A549 (cell line): Measurements from ENCODE around the gene TMEM41A. TPM values are rescaled to one million over a fixed set of nuclear protein-coding genes. Genes with fewer than 3 reads are reported as not detected.

Experiments used
- ATAC-seq, 2 experiments: fragments of 200-7000 bp in 1 of 2; fragments of >200 bp in 1 of 2; cut with Nextera tagmentation in 1 of 2; cut with Tn5 transposase in 1 of 2; 3 replicates each; pipeline versions ENCODE4 v1.8.0 to v1.9.1; 2018 to 2020; ENCODE audit warnings: mild to moderate bottlenecking in 1 of 2, moderate library complexity in 1 of 2
- CTCF ChIA-PET: fragments of 300-600 bp; sonication (Branson Sonifier 250); formaldehyde crosslinking; extraction: SDS; loops from one replicate; lab custom pipeline; 2021; ENCODE audit warnings: antibody characterized with exemption, inconsistent platforms; lab: Yijun Ruan, JAX
- POLR2A ChIA-PET: fragments of 350-600 bp; formaldehyde crosslinking; extraction: SDS; loops from one replicate; lab custom pipeline; 2021; ENCODE audit warnings: antibody characterized with exemption, inconsistent platforms; lab: Yijun Ruan, JAX
- DNase-seq, 2 experiments: peaks; one replicate each; pipeline versions ENCODE4 v3.0.0 to v3.0.0-alpha.2; 2011 to 2016; ENCODE audit warnings: low read depth in 1 of 2, low spot score in 1 of 2
- FAIRE-seq: peaks from 2 replicates; lab custom pipeline; 2011; peaks lifted over from hg19 to GRCh38; lab: Jason Lieb, UNC
- H3K27ac ChIP-seq, 2 experiments: fragments of >200 bp; sonication (Bioruptor Twin); formaldehyde crosslinking; 3 replicates each; pipeline ENCODE4 v1.5.1; 2016 to 2017
- H3K4me1 ChIP-seq: fragments of >200 bp; sonication (Bioruptor Twin); formaldehyde crosslinking; 3 replicates; pipeline ENCODE4 v1.6.1; 2016
- H3K4me2 ChIP-seq: fragments of >200 bp; sonication (Bioruptor Twin); formaldehyde crosslinking; 3 replicates; pipeline ENCODE4 v1.6.1; 2016
- H3K4me3 ChIP-seq: fragments of >200 bp; sonication (Bioruptor Twin); formaldehyde crosslinking; 3 replicates; pipeline ENCODE4 v1.5.1; 2016
- H3K9me3 ChIP-seq: fragments of >200 bp; sonication (Bioruptor Twin); formaldehyde crosslinking; 3 replicates; pipeline ENCODE4 v1.6.1; 2016
- CBX2 ChIP-seq: fragments of 200-600 bp; sonication (generic); IDR thresholded peaks from 2 replicates; pipeline ENCODE4 v1.6.1; 2016; ENCODE audit warnings: low read depth, mild to moderate bottlenecking, borderline replicate concordance
- CBX8 ChIP-seq: fragments of 200-600 bp; sonication (generic); IDR thresholded peaks from 2 replicates; pipeline ENCODE4 v1.6.1; 2016
- CHD2 ChIP-seq: fragments of 150-350 bp; IDR thresholded peaks from 2 replicates; pipeline ENCODE4 v1.6.1; 2014; ENCODE audit warnings: low read length; ENCODE audit not compliant: partially characterized antibody
- CHD4 ChIP-seq: fragments of 200-600 bp; sonication (generic); IDR thresholded peaks from 2 replicates; pipeline ENCODE4 v1.6.1; 2016; ENCODE audit warnings: antibody characterized with exemption, mild to moderate bottlenecking, borderline replicate concordance
- CTCF ChIP-seq: fragments of >200 bp; sonication (Bioruptor Twin); formaldehyde crosslinking; IDR thresholded peaks from 3 replicates; pipeline ENCODE4 v1.5.1; 2016
- E2F6 ChIP-seq: IDR thresholded peaks from 2 replicates; pipeline ENCODE4 v1.6.1; 2012; ENCODE audit warnings: low read depth, borderline replicate concordance
- EHMT2 ChIP-seq: fragments of 200-600 bp; sonication (generic); IDR thresholded peaks from 2 replicates; pipeline ENCODE4 v1.6.1; 2016; ENCODE audit warnings: antibody characterized with exemption, low read depth, mild to moderate bottlenecking, moderate library complexity
- ELK1 ChIP-seq: fragments of 150-350 bp; IDR thresholded peaks from 2 replicates; pipeline ENCODE4 v1.6.1; 2014; ENCODE audit warnings: low read depth, mild to moderate bottlenecking, low read length
- FOSB ChIP-seq: fragments of 250-450 bp; sonication (Bioruptor Pico); IDR thresholded peaks from 2 replicates; pipeline ENCODE4 v1.5.0; 2020; ENCODE audit warnings: mild to moderate bottlenecking, moderate library complexity
- HOXB13 ChIP-seq: fragments of 250-450 bp; sonication (Bioruptor Pico); IDR thresholded peaks from 2 replicates; pipeline ENCODE4 v1.5.0; 2020; ENCODE audit warnings: low read depth, mild to moderate bottlenecking, moderate library complexity
- HOXB5 ChIP-seq: fragments of 250-450 bp; sonication (Bioruptor Pico); IDR thresholded peaks from 2 replicates; pipeline ENCODE4 v1.5.0; 2020; ENCODE audit warnings: mild to moderate bottlenecking, moderate library complexity
- JUNB ChIP-seq: fragments of >200 bp; sonication (Bioruptor Twin); formaldehyde crosslinking; IDR thresholded peaks from 2 replicates; pipeline ENCODE4 v1.6.1; 2016
- MAFK ChIP-seq: fragments of 450-650 bp; IDR thresholded peaks from 2 replicates; pipeline ENCODE4 v1.6.1; 2014; ENCODE audit not compliant: partially characterized antibody
- MYC ChIP-seq: IDR thresholded peaks from 2 replicates; pipeline ENCODE4 v1.6.1; 2012; ENCODE audit warnings: mild to moderate bottlenecking, inconsistent platforms, low read length, improper control_type of control experiment, borderline replicate concordance
- NR3C1 ChIP-seq: fragments of >200 bp; sonication (Bioruptor Twin); formaldehyde crosslinking; IDR thresholded peaks from 3 replicates; pipeline ENCODE4 v1.6.1; 2017
- PHF8 ChIP-seq: fragments of 200-600 bp; sonication (generic); IDR thresholded peaks from 2 replicates; pipeline ENCODE4 v1.6.1; 2016; ENCODE audit warnings: low read depth, mild to moderate bottlenecking, antibody characterized with exemption, moderate library complexity, borderline replicate concordance
- POLR2A ChIP-seq: IDR thresholded peaks from 2 replicates; pipeline ENCODE4 v1.6.1; 2012; ENCODE audit warnings: mild to moderate bottlenecking, low read length
- RAD21 ChIP-seq, 2 experiments: fragments of >200 bp in 1 of 2; sonication (Bioruptor Twin) in 1 of 2; formaldehyde crosslinking in 1 of 2; IDR thresholded peaks in 1 of 2; conservative IDR thresholded peaks in 1 of 2; 2 replicates in 1 of 2; 3 replicates in 1 of 2; pipeline ENCODE4 v1.6.1; 2012 to 2018; ENCODE audit warnings: inconsistent platforms in 1 of 2
- REST ChIP-seq: fragments of 200-600 bp; sonication (generic); IDR thresholded peaks from 2 replicates; pipeline ENCODE4 v1.6.1; 2016; ENCODE audit warnings: antibody characterized with exemption, mild to moderate bottlenecking, moderate library complexity
- SMC3 ChIP-seq: fragments of >200 bp; sonication (Bioruptor Twin); formaldehyde crosslinking; IDR thresholded peaks from 3 replicates; pipeline ENCODE4 v1.6.1; 2018; ENCODE audit warnings: inconsistent platforms
- SREBF2 ChIP-seq: fragments of 450-650 bp; IDR thresholded peaks from 2 replicates; pipeline ENCODE4 v1.6.1; 2014; ENCODE audit warnings: mild to moderate bottlenecking, moderate library complexity
- TP53 ChIP-seq: fragments of 250-450 bp; sonication (Bioruptor Pico); IDR thresholded peaks from 2 replicates; pipeline ENCODE4 v1.5.0; 2021; ENCODE audit warnings: mild to moderate bottlenecking, moderate library complexity
- USF2 ChIP-seq: fragments of 450-650 bp; IDR thresholded peaks from 2 replicates; pipeline ENCODE4 v1.6.1; 2014; ENCODE audit warnings: antibody characterized with exemption
- ZNF302 ChIP-seq: fragments of 250-450 bp; sonication (Bioruptor Pico); IDR thresholded peaks from 2 replicates; pipeline ENCODE4 v1.9.0; 2021; ENCODE audit warnings: inconsistent platforms, mild to moderate bottlenecking, moderate library complexity
- ZSCAN20 ChIP-seq: fragments of 250-450 bp; sonication (Bioruptor Pico); IDR thresholded peaks from 2 replicates; pipeline ENCODE4 v1.8.0; 2022; ENCODE audit warnings: mild to moderate bottlenecking, moderate library complexity
- WGBS: methylation state at CpG from one replicate; pipeline ENCODE4 v1.1.6; 2017; ENCODE audit errors: missing lambda C conversion rate; 5-methylcytosine and 5-hydroxymethylcytosine counted together
- polyA plus RNA-seq, 4 experiments: library from polyadenylated mRNA; depleted of rRNA in 3 of 4; stranded (reverse); fragments of >200 nt; fragmentation: RNase III in 1 of 4; extraction: RNeasy Plus Mini Kit Qiagen cat#74134 plus additional on column Dnase treatment in 1 of 4; gene quantifications; 2 replicates in 3 of 4; 3 replicates in 1 of 4; pipeline ENCODE4 v1.2.3, GENCODE V29; 2011 to 2017

TMEM41A gene
- polyA plus RNA-seq, 2 of the 4 experiments (the other 2 are of a cell fraction): 16.6 to 31.3 TPM

- CTCF ChIA-PET: interaction anchor here (2.7 kb wide), 1 partner anchor 93 kb away, joined by 13 read pairs; no protein-coding TSS in a partner anchor
- H3K4me1 ChIP-seq: no peaks in the 10 kb centered on the region
- POLR2A ChIA-PET: no interaction called here
- no peak overlapping the region for H3K4me2 ChIP-seq
- H3K27ac ChIP-seq: no peak overlapping the region
- no peaks in the 10 kb centered on the region for H3K9me3 ChIP-seq
- DNase-seq (no peak), FAIRE-seq (no peak), ATAC-seq (no peak)
- H3K4me3 ChIP-seq: no peak overlapping the region
- 94% methylated on average over 9 of the region's 9 CpGs for WGBS
- TF ChIP-seq CBX8: no peak
- TF ChIP-seq ZNF302 (CRISPR knock-in tag): no peak
- TF ChIP-seq MYC: no peak
- no peak for TF ChIP-seq CBX2
- TF ChIP-seq POLR2A: no peak
- no peak for TF ChIP-seq FOSB (CRISPR knock-in tag)
- TF ChIP-seq USF2: no peak
- TF ChIP-seq HOXB13: no peak
- TF ChIP-seq SREBF2: no peak
- no peak for TF ChIP-seq REST
- TF ChIP-seq ELK1: no peak
- TF ChIP-seq RAD21 (conservative IDR thresholded peaks at IDR 0.05 in 1 of 2, IDR thresholded peaks at IDR 0.05 in 1 of 2): no peak
- TF ChIP-seq NR3C1: no peak
- no peak for TF ChIP-seq CHD4
- no peak for TF ChIP-seq JUNB
- TF ChIP-seq MAFK: no peak
- no peak for TF ChIP-seq ZSCAN20 (CRISPR knock-in tag)
- TF ChIP-seq E2F6: no peak
- TF ChIP-seq, all 56 proteins: peak for 0
Measured at GRCh38 chr3:185465471-185465870, 33.4 kb downstream of the TMEM41A start.

- POLR2A ChIA-PET: no interaction called here
- ATAC-seq (peak in 1 of 2 experiments; percentile 55; a peak in 2 of 6 replicates), DNase-seq (peak; percentile 21 to 26), FAIRE-seq (no peak)
- H3K4me3 ChIP-seq: no peak overlapping the region
- no peaks in the 10 kb centered on the region for H3K4me1 ChIP-seq
- H3K9me3 ChIP-seq: no peaks in the 10 kb centered on the region
- H3K4me2 ChIP-seq: no peak overlapping the region
- 38% methylated on average over 6 of the region's 6 CpGs for WGBS
- no peak overlapping the region for H3K27ac ChIP-seq
- CTCF ChIA-PET: interaction anchor here (0.9 to 3.0 kb wide), 19 partner anchors 8 to 153 kb away, joined by 3 to 35 read pairs (median 4); partner anchors contain the start of gene SENP2
- no peak for TF ChIP-seq ZNF302 (CRISPR knock-in tag)
- TF ChIP-seq RAD21 (conservative IDR thresholded peaks at IDR 0.05 in 1 of 2, IDR thresholded peaks at IDR 0.05 in 1 of 2): peak; percentile 52 to 53; a peak in 4 of 5 replicates
- no peak for TF ChIP-seq EHMT2
- no peak for TF ChIP-seq TP53 (CRISPR knock-in tag)
- no peak for TF ChIP-seq E2F6
- TF ChIP-seq HOXB5 (CRISPR knock-in tag): no peak
- TF ChIP-seq CTCF: peak; percentile 50
- TF ChIP-seq ELK1: no peak
- no peak for TF ChIP-seq CHD4
- no peak for TF ChIP-seq PHF8
- TF ChIP-seq CHD2: no peak
- peak; percentile 55; the same call in 2 of the 3 replicates for TF ChIP-seq SMC3
- TF ChIP-seq MYC: no peak
- TF ChIP-seq POLR2A: no peak
Measured at GRCh38 chr3:185460719-185461350, 38.0 kb downstream of the TMEM41A start.
